DND-41 (cell line): Measurements from ENCODE around the gene TEX22.

Source experiments
- ATAC-seq: fragments of 200-7000 bp; cut with Tn5 transposase; 3 replicates; pipeline ENCODE4 v1.9.1; 2021; ENCODE audit warnings: low read depth; ENCODE audit not compliant: insufficient read depth
- DNase-seq: peaks from one replicate; pipeline ENCODE4 v3.0.0-alpha.2; 2020
- H2AFZ ChIP-seq: 2 replicates; pipeline ENCODE4 v1.6.0; 2012; ENCODE audit warnings: low read depth, low read length
- H3K27ac ChIP-seq: 2 replicates; pipeline ENCODE4 v1.5.1; 2012; ENCODE audit warnings: low read length, inconsistent platforms
- H3K27me3 ChIP-seq: fragments of 200-600 bp; sonication (generic); 2 replicates; pipeline ENCODE4 v1.6.0; 2012; ENCODE audit warnings: low read length, mild to moderate bottlenecking, inconsistent platforms; ENCODE audit not compliant: insufficient read depth, poor library complexity
- H3K36me3 ChIP-seq: 2 replicates; pipeline ENCODE4 v1.5.1; 2012; ENCODE audit warnings: low read length, inconsistent platforms; ENCODE audit not compliant: insufficient read depth
- H3K4me1 ChIP-seq: 2 replicates; pipeline ENCODE4 v1.5.1; 2012; ENCODE audit warnings: mild to moderate bottlenecking, low read length; ENCODE audit not compliant: insufficient read depth
- H3K4me2 ChIP-seq: 2 replicates; pipeline ENCODE4 v1.6.0; 2012; ENCODE audit warnings: mild to moderate bottlenecking, moderate library complexity, low read length, inconsistent platforms; ENCODE audit not compliant: insufficient read depth
- H3K4me3 ChIP-seq, 2 experiments: fragments of 200-600 bp in 1 of 2; shearing (Covaris generic) in 1 of 2; 2 replicates each; pipeline ENCODE4 v1.5.1; 2012 to 2016; ENCODE audit warnings: inconsistent platforms in 2 of 2, low read length in 2 of 2, mild to moderate bottlenecking in 2 of 2, low read depth in 1 of 2, moderate library complexity in 1 of 2
- H3K79me2 ChIP-seq: 2 replicates; pipeline ENCODE4 v1.6.0; 2012; ENCODE audit warnings: low read length, inconsistent platforms; ENCODE audit not compliant: insufficient read depth
- H3K9ac ChIP-seq: 2 replicates; pipeline ENCODE4 v1.6.0; 2012; ENCODE audit warnings: low read depth, mild to moderate bottlenecking, inconsistent platforms, low read length, moderate library complexity
- H3K9me3 ChIP-seq: 2 replicates; pipeline ENCODE4 v1.5.1; 2012; ENCODE audit warnings: low read length, moderate library complexity, mild to moderate bottlenecking, inconsistent platforms; ENCODE audit not compliant: insufficient read depth, severe bottlenecking
- H4K20me1 ChIP-seq: 2 replicates; pipeline ENCODE4 v1.6.0; 2012; ENCODE audit warnings: low read length; ENCODE audit not compliant: insufficient read depth
- CTCF ChIP-seq: IDR thresholded peaks from 2 replicates; pipeline ENCODE4 v1.5.1; 2012; ENCODE audit warnings: borderline replicate concordance, low read length, moderate library complexity, mild to moderate bottlenecking; ENCODE audit not compliant: poor library complexity, severe bottlenecking; ENCODE audit errors: extremely low read depth
- EZH2 ChIP-seq: IDR thresholded peaks from 3 replicates; pipeline ENCODE4 v1.6.1; 2012; ENCODE audit warnings: borderline replicate concordance, low read depth, mild to moderate bottlenecking, moderate library complexity, low read length, inconsistent platforms; ENCODE audit not compliant: severe bottlenecking

Gene TEX22

GRCh38 chr14:105442125-105442524 lies 43.8 kb downstream of the TEX22 start:
- TF ChIP-seq EZH2 = no peak
- TF ChIP-seq CTCF = no peak
- Histone ChIP-seq H4K20me1 (peaks cover 80% of the 10 kb centered on the region), H3K4me1 (no peaks in the 10 kb centered on the region), H3K79me2 (peaks cover 78% of the 10 kb centered on the region), H3K27me3 (no peaks in the 10 kb centered on the region), H3K9me3 (no peaks in the 10 kb centered on the region), H3K4me3 (no peak overlapping the region), H3K36me3 (peaks cover 81% of the 10 kb centered on the region), H3K9ac (no peak overlapping the region), H2AFZ (no peak overlapping the region), H3K27ac (no peak overlapping the region), H3K4me2 (no peak overlapping the region)
- ATAC-seq (no peak), DNase-seq (no peak)

DNA sequence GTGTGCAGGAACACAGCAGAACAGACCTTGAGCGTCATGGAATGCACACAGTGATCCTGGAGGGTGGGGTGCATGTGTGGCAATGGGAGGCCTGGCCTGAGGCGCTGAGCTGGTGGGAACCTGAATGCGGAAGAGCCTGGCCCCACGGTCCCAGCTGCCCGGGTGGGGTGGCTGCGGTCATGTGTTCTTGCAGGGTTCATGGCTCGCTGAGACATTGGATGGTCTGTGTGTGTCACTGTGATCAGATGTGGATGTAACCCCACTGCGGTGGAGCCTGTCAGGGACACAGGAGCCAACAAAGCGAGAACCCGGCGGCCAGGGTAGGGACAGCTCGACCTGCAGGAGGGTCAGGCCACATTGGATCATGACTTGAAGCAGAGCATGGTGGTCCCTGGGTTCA lies 44.5 kb downstream of the TEX22 start:
- Histone ChIP-seq H2AFZ (no peak overlapping the region), H3K27ac (no peak overlapping the region), H3K4me1 (no peaks in the 10 kb centered on the region), H3K36me3 (peaks cover 78% of the 10 kb centered on the region), H4K20me1 (peaks cover 80% of the 10 kb centered on the region), H3K9me3 (no peaks in the 10 kb centered on the region), H3K79me2 (peaks cover 78% of the 10 kb centered on the region), H3K4me3 (no peak overlapping the region), H3K9ac (no peak overlapping the region), H3K27me3 (no peaks in the 10 kb centered on the region), H3K4me2 (no peak overlapping the region)
- ATAC-seq (no peak), DNase-seq (no peak)
- TF ChIP-seq EZH2 = no peak

GRCh38 chr14:105444859-105445258 lies 46.5 kb downstream of the TEX22 start:
- no peak for TF ChIP-seq CTCF
- TF ChIP-seq EZH2 = no peak
- Histone ChIP-seq H3K9me3 (no peaks in the 10 kb centered on the region), H3K4me1 (no peaks in the 10 kb centered on the region), H3K4me2 (no peak overlapping the region), H3K27ac (no peak overlapping the region), H3K36me3 (peaks cover 77% of the 10 kb centered on the region), H3K79me2 (peaks cover 70% of the 10 kb centered on the region), H3K9ac (no peak overlapping the region), H3K4me3 (no peak overlapping the region), H4K20me1 (peaks cover 80% of the 10 kb centered on the region), H2AFZ (no peak overlapping the region), H3K27me3 (no peaks in the 10 kb centered on the region)
- ATAC-seq = no peak
- no peak for DNase-seq

DNA sequence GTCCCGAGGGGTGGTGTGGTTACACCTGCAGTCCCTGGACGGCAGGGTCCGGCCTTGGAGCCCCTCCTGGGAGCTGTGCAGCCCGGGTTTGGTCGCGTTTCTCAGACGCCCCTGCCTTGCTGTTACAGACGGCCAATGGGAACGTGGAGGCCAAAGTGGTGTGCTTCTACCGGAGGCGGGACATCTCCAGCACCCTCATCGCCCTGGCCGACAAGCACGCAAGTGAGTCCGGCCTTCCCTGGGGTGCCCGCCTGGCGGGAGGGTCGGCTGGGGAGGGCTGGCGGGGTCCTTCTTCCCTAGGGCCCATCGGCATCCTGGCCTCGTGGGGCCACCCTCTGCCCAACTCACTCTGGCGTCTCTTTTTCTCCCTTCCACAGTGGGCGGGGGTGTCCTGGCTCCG lies 47.0 kb downstream of the TEX22 start:
- Histone ChIP-seq H4K20me1 (peaks cover 80% of the 10 kb centered on the region), H3K4me3 (no peak overlapping the region), H3K4me1 (no peaks in the 10 kb centered on the region), H3K9ac (no peak overlapping the region), H3K9me3 (no peaks in the 10 kb centered on the region), H3K4me2 (no peak overlapping the region), H3K27ac (no peak overlapping the region), H3K79me2 (peaks cover 66% of the 10 kb centered on the region), H3K27me3 (no peaks in the 10 kb centered on the region), H2AFZ (no peak overlapping the region), H3K36me3 (peaks cover 77% of the 10 kb centered on the region)
- DNase-seq (no peak), ATAC-seq (no peak)
- TF ChIP-seq CTCF (no peak), EZH2 (no peak)
